Gastrocnemius medialis (tissue), 4 donors: ENCODE results near the gene MRNIP.

Experiments used
- POLR2A ChIP-seq, 2 donors: fragments of 450-650 bp; IDR thresholded peaks; one replicate each; pipeline ENCODE4 v1.6.1; 2017; ENCODE audit warnings: antibody characterized with exemption in 2 of 2, mild to moderate bottlenecking in 2 of 2, moderate library complexity in 2 of 2
- TF ChIP-seq, protein P1 (sequence below), 5 experiments: fragments of 450-650 bp in 3 of 5; fragments of 200-600 bp in 2 of 5; sonication (generic) in 2 of 5; IDR thresholded peaks in 4 of 5; conservative IDR thresholded peaks in 1 of 5; 1 replicate in 4 of 5; 2 replicates in 1 of 5; pipeline ENCODE4 v1.5.1; 2016 to 2019; ENCODE audit warnings: antibody characterized with exemption in 5 of 5, mild to moderate bottlenecking in 3 of 5, moderate library complexity in 3 of 5

DNA sequence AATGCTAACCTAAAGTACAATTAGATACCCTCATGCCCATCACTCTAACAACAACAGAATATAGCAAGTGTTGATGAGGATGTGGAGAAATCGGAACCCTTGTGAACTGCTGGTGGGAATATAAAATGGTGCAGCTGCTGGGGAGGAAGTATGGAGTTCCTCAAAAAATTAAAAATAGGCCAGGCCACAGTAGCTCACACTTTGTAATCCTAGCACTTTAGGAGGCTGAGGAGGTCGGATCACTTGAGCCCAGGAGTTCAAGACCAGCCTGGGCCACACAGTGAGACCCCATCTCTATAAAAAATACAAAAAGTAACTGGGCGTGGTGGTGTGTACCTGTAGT, 18.0 kb upstream of the MRNIP start:
- TF ChIP-seq, protein P1, sequence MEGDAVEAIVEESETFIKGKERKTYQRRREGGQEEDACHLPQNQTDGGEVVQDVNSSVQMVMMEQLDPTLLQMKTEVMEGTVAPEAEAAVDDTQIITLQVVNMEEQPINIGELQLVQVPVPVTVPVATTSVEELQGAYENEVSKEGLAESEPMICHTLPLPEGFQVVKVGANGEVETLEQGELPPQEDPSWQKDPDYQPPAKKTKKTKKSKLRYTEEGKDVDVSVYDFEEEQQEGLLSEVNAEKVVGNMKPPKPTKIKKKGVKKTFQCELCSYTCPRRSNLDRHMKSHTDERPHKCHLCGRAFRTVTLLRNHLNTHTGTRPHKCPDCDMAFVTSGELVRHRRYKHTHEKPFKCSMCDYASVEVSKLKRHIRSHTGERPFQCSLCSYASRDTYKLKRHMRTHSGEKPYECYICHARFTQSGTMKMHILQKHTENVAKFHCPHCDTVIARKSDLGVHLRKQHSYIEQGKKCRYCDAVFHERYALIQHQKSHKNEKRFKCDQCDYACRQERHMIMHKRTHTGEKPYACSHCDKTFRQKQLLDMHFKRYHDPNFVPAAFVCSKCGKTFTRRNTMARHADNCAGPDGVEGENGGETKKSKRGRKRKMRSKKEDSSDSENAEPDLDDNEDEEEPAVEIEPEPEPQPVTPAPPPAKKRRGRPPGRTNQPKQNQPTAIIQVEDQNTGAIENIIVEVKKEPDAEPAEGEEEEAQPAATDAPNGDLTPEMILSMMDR (IDR thresholded peaks at IDR 0.05 in 4 of 5, conservative IDR thresholded peaks at IDR 0.05 in 1 of 5) = no peak
- no peak for TF ChIP-seq POLR2A (IDR thresholded peaks at IDR 0.05)
